ENCODE results near the gene TUBGCP6. TPM values are rescaled to one million over a fixed set of nuclear protein-coding genes. Genes with fewer than 3 reads are reported as not detected.
"Not testable (repeated sequence)": the region's sequence is repeated elsewhere in the genome, so short reads cannot be mapped to it uniquely, and the experiment has no call there.

The TUBGCP6 gene
- polyA plus RNA-seq, 1 donor from 2014 or later = 74.5 TPM

DNA sequence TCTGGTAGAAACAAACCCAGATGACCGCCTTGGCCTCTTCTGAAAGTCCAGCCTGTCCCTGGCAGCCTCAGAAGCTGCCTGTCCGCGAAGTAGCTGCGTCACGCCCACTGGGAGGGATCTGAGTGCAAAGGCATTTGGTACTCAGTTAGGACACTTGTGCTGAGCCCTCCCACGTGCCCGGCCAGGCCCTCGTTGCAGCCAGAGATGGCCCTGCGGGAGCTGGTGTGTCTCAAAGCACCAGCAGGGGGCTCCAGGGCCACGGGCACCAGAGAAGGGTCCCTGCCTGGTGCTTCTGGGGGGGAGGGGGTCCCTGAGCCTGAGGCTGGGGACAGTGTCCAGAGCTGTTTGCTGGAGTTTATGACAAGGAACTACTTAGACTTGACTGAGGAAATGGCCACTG is 38.2 kb downstream of the TUBGCP6 start:
- TF ChIP-seq SMC3 (conservative IDR thresholded peaks at IDR 0.05; ENCODE audit: poor library complexity) (no peak), POLR2AphosphoS5 (IDR thresholded peaks at IDR 0.05) (no peak), EP300 (conservative IDR thresholded peaks at IDR 0.05; ENCODE audit: poor library complexity, severe bottlenecking) (no peak), TAF1 (IDR thresholded peaks at IDR 0.05; ENCODE audit: low read depth) (no peak), EZH2 (IDR thresholded peaks at IDR 0.05; ENCODE audit: borderline replicate concordance, insufficient read depth, low read length, poor library complexity, severe bottlenecking) (no peak), RAD21 (conservative IDR thresholded peaks at IDR 0.05) (no peak), MXI1 (conservative IDR thresholded peaks at IDR 0.05; ENCODE audit: poor library complexity, severe bottlenecking) (no peak)
- TF ChIP-seq, protein P1, sequence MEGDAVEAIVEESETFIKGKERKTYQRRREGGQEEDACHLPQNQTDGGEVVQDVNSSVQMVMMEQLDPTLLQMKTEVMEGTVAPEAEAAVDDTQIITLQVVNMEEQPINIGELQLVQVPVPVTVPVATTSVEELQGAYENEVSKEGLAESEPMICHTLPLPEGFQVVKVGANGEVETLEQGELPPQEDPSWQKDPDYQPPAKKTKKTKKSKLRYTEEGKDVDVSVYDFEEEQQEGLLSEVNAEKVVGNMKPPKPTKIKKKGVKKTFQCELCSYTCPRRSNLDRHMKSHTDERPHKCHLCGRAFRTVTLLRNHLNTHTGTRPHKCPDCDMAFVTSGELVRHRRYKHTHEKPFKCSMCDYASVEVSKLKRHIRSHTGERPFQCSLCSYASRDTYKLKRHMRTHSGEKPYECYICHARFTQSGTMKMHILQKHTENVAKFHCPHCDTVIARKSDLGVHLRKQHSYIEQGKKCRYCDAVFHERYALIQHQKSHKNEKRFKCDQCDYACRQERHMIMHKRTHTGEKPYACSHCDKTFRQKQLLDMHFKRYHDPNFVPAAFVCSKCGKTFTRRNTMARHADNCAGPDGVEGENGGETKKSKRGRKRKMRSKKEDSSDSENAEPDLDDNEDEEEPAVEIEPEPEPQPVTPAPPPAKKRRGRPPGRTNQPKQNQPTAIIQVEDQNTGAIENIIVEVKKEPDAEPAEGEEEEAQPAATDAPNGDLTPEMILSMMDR (IDR thresholded peaks at IDR 0.05; ENCODE audit: poor library complexity, severe bottlenecking) = no peak
- TF ChIP-seq, protein P2, sequence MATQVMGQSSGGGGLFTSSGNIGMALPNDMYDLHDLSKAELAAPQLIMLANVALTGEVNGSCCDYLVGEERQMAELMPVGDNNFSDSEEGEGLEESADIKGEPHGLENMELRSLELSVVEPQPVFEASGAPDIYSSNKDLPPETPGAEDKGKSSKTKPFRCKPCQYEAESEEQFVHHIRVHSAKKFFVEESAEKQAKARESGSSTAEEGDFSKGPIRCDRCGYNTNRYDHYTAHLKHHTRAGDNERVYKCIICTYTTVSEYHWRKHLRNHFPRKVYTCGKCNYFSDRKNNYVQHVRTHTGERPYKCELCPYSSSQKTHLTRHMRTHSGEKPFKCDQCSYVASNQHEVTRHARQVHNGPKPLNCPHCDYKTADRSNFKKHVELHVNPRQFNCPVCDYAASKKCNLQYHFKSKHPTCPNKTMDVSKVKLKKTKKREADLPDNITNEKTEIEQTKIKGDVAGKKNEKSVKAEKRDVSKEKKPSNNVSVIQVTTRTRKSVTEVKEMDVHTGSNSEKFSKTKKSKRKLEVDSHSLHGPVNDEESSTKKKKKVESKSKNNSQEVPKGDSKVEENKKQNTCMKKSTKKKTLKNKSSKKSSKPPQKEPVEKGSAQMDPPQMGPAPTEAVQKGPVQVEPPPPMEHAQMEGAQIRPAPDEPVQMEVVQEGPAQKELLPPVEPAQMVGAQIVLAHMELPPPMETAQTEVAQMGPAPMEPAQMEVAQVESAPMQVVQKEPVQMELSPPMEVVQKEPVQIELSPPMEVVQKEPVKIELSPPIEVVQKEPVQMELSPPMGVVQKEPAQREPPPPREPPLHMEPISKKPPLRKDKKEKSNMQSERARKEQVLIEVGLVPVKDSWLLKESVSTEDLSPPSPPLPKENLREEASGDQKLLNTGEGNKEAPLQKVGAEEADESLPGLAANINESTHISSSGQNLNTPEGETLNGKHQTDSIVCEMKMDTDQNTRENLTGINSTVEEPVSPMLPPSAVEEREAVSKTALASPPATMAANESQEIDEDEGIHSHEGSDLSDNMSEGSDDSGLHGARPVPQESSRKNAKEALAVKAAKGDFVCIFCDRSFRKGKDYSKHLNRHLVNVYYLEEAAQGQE (IDR thresholded peaks at IDR 0.05; ENCODE audit: borderline replicate concordance) = no peak
- H3K9me2 ChIP-seq (ENCODE audit: insufficient read depth, low read length) = no peaks in the 10 kb centered on the region
- no peaks in the 10 kb centered on the region for H3K27me3 ChIP-seq (ENCODE audit: insufficient read depth, low read depth, low read length)
- peaks cover 11% of the 10 kb centered on the region for H3K36me3 ChIP-seq (ENCODE audit: insufficient read depth, low read length)
- no peaks in the 10 kb centered on the region for H3K9me3 ChIP-seq (ENCODE audit: low read length)
- H3K4me3 ChIP-seq (ENCODE audit: low read length) = no peak overlapping the region
- peaks cover 20% of the 10 kb centered on the region for H3K79me2 ChIP-seq (replicated peaks; ENCODE audit: insufficient read depth, low read length)
- peaks cover 3% of the 10 kb centered on the region for H4K20me1 ChIP-seq (ENCODE audit: insufficient read depth)
- H3K4me2 ChIP-seq (ENCODE audit: low read length) = no peak overlapping the region
- H3K9ac ChIP-seq (ENCODE audit: low read length) = no peak overlapping the region
- no peak overlapping the region for H3K27ac ChIP-seq (ENCODE audit: low read length)
- no peaks in the 10 kb centered on the region for H3F3A ChIP-seq (ENCODE audit: insufficient read depth, low read length, poor library complexity, severe bottlenecking)
- H2AFZ ChIP-seq (ENCODE audit: low read depth, low read length) = no peak overlapping the region

DNA sequence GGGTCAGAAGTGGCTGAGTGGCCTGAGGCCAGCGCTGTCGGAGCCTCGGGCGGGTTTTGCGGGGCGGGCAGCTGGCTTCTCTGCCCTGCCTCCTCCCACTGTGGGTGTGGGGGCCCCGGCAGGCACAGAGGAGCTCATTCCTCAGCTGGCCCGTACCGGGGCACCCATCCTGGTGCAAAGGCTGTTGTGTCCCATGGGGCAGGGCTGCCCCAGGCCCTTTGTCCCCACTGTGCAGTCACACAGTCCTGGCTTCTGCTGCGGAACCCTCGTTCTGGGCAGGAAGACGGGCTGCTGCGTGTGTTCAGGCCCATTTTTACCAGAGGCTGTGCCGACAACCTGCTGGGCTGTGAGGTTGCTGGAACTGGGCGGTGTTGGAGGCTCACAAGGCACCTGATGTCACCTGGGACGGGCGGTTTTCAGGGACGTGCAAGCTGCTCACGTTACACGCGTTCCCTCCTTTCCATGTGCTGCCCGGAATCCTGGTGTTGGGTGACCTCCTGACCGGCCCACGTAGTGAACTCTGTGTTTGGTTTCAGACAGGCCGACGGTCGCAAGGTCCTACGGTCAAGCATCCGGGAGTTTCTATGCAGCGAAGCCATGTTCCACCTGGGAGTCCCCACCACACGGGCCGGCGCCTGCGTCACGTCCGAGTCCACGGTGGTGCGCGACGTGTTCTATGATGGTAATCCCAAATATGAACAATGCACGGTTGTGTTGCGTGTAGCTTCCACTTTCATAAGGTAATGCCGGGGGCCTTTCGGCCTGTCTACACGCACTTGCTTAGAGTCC is 38.8 kb downstream of the TUBGCP6 start:
- H3K27ac ChIP-seq (ENCODE audit: low read length) = no peak overlapping the region
- peaks cover 3% of the 10 kb centered on the region for H4K20me1 ChIP-seq (ENCODE audit: insufficient read depth)
- H3K9me3 ChIP-seq (ENCODE audit: low read length) = no peaks in the 10 kb centered on the region
- no peaks in the 10 kb centered on the region for H3F3A ChIP-seq (ENCODE audit: insufficient read depth, low read length, poor library complexity, severe bottlenecking)
- no peaks in the 10 kb centered on the region for H3K9me2 ChIP-seq (ENCODE audit: insufficient read depth, low read length)
- no peak for TF ChIP-seq RAD21 (conservative IDR thresholded peaks at IDR 0.05)
- H3K4me3 ChIP-seq (ENCODE audit: low read length) = no peak overlapping the region
- no peak overlapping the region for H2AFZ ChIP-seq (ENCODE audit: low read depth, low read length)
- H3K9ac ChIP-seq (ENCODE audit: low read length) = no peak overlapping the region
- no peak overlapping the region for H3K4me2 ChIP-seq (ENCODE audit: low read length)
- H3K36me3 ChIP-seq (ENCODE audit: insufficient read depth, low read length) = peaks cover 11% of the 10 kb centered on the region
- H3K79me2 ChIP-seq (replicated peaks; ENCODE audit: insufficient read depth, low read length) = peaks cover 20% of the 10 kb centered on the region
- H3K27me3 ChIP-seq (ENCODE audit: insufficient read depth, low read depth, low read length) = no peaks in the 10 kb centered on the region

DNA sequence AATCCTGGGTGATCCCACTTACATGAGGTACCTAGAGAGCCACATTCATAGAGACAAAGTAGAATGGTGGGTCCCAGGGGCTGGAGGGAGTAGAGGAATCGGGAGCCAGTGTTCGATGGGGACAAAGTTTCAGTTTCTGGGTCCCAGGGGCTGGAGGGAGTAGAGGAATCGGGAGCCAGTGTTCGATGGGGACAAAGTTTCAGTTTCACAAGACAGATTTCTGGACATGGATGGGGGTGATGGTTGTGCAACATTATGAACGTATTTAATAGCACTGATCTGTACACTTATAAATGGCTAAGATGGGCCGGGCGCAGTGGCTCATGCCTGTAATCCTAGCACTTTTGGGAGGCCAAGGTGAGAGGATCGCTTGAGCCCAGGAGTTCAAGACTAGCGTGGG is 39.8 kb downstream of the TUBGCP6 start:
- not testable (repeated sequence) for H3K27ac ChIP-seq (ENCODE audit: low read length); H3K9ac ChIP-seq (ENCODE audit: low read length); H3K4me3 ChIP-seq (ENCODE audit: low read length); H3F3A ChIP-seq (ENCODE audit: insufficient read depth, low read length, poor library complexity, severe bottlenecking); H3K9me2 ChIP-seq (ENCODE audit: insufficient read depth, low read length); H4K20me1 ChIP-seq (ENCODE audit: insufficient read depth); H2AFZ ChIP-seq (ENCODE audit: low read depth, low read length); H3K27me3 ChIP-seq (ENCODE audit: insufficient read depth, low read depth, low read length); H3K9me3 ChIP-seq (ENCODE audit: low read length); H3K4me2 ChIP-seq (ENCODE audit: low read length)
- H3K79me2 ChIP-seq (replicated peaks; ENCODE audit: insufficient read depth, low read length) = peaks cover 20% of the 10 kb centered on the region
- H3K36me3 ChIP-seq (ENCODE audit: insufficient read depth, low read length) = peaks cover 11% of the 10 kb centered on the region

Measured in neural cell (in vitro differentiated cells).